Ovary (tissue), 3 donors: ENCODE measurements around the gene SUGCT.

ENCODE experiments used
- POLR2A ChIP-seq: fragments of 450-650 bp; IDR thresholded peaks from one replicate; pipeline ENCODE4 v1.6.1; 2017; ENCODE audit warnings: antibody characterized with exemption, mild to moderate bottlenecking, moderate library complexity
- TF ChIP-seq, protein P1 (sequence below), 3 donors: fragments of 450-650 bp in 2 of 3; fragments of 200-600 bp in 1 of 3; IDR thresholded peaks; one replicate each; pipeline versions ENCODE4 v1.5.1 to v1.8.0; 2016 to 2022; ENCODE audit warnings: antibody characterized with exemption in 3 of 3, mild to moderate bottlenecking in 1 of 3
- donor health status: DM: no; HTN: no; CAD: no.

DNA sequence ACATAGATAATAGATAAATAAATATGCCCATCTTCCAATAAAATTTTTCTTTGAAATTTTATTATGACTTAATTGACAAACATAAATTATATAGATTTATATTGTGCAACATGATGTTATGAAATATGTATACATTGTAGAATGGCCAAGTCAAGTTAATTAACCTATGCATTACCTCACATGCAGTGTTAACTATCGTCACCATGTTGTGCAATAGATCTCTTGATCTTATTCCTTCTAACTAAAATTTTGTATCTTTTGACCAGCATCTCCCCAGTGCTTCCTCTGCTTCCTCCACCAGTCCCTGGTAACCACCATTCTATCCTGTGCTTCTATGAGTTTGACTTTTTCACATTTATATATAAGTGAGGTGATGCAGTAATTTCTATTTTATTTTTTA is 259.6 kb downstream of the SUGCT start:
- TF ChIP-seq, protein P1, sequence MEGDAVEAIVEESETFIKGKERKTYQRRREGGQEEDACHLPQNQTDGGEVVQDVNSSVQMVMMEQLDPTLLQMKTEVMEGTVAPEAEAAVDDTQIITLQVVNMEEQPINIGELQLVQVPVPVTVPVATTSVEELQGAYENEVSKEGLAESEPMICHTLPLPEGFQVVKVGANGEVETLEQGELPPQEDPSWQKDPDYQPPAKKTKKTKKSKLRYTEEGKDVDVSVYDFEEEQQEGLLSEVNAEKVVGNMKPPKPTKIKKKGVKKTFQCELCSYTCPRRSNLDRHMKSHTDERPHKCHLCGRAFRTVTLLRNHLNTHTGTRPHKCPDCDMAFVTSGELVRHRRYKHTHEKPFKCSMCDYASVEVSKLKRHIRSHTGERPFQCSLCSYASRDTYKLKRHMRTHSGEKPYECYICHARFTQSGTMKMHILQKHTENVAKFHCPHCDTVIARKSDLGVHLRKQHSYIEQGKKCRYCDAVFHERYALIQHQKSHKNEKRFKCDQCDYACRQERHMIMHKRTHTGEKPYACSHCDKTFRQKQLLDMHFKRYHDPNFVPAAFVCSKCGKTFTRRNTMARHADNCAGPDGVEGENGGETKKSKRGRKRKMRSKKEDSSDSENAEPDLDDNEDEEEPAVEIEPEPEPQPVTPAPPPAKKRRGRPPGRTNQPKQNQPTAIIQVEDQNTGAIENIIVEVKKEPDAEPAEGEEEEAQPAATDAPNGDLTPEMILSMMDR (IDR thresholded peaks at IDR 0.05) = no peak
- no peak for TF ChIP-seq POLR2A
